HepG2 (cell line): Measurements from ENCODE around the gene TRIM7. TPM values are rescaled to one million over a fixed set of nuclear protein-coding genes. Genes with fewer than 3 reads are reported as not detected.

ENCODE experiments used
- AKAP8 ChIP-seq: sonication (generic); formaldehyde crosslinking; IDR thresholded peaks from 2 replicates; pipeline ENCODE4 v1.5.1; 2020; ENCODE audit warnings: mild to moderate bottlenecking, missing genetic modification reagents
- ATF1 ChIP-seq: IDR thresholded peaks from 2 replicates; pipeline ENCODE4 v1.6.1; 2016; ENCODE audit warnings: mild to moderate bottlenecking, control low read depth
- BCLAF1 ChIP-seq: fragments of 450-650 bp; IDR thresholded peaks from 2 replicates; pipeline ENCODE4 v1.6.1; 2017; ENCODE audit warnings: mild to moderate bottlenecking
- GATAD2A ChIP-seq: IDR thresholded peaks from 2 replicates; pipeline ENCODE4 v1.6.1; 2016
- KLF11 ChIP-seq: IDR thresholded peaks from 2 replicates; pipeline ENCODE4 v1.6.1; 2016; ENCODE audit warnings: missing compliant biosample characterization
- NFIB ChIP-seq: sonication (generic); formaldehyde crosslinking; IDR thresholded peaks from 2 replicates; pipeline ENCODE4 v1.9.0; 2021; ENCODE audit warnings: missing genetic modification reagents, mild to moderate bottlenecking, borderline replicate concordance
- NFRKB ChIP-seq: fragments of 450-650 bp; IDR thresholded peaks from 2 replicates; pipeline ENCODE4 v1.6.1; 2017
- NONO ChIP-seq, 2 experiments: fragments of 450-650 bp in 1 of 2; sonication (generic) in 1 of 2; formaldehyde crosslinking in 1 of 2; IDR thresholded peaks in 1 of 2; conservative IDR thresholded peaks in 1 of 2; 2 replicates each; pipeline versions ENCODE4 v1.6.1 to v1.8.0; 2017 to 2022; ENCODE audit warnings: mild to moderate bottlenecking in 1 of 2, missing genetic modification reagents in 1 of 2, moderate library complexity in 1 of 2
- RXRB ChIP-seq: IDR thresholded peaks from 2 replicates; pipeline ENCODE4 v1.6.1; 2016; ENCODE audit warnings: borderline replicate concordance, missing genetic modification reagents, missing compliant biosample characterization
- SYNCRIP ChIP-seq: fragments of 200-400 bp; formaldehyde crosslinking; IDR thresholded peaks from 2 replicates; pipeline ENCODE4 v1.6.1; 2018; ENCODE audit warnings: mild to moderate bottlenecking, low read depth, low read length; ENCODE audit not compliant: insufficient read depth
- ZHX2 ChIP-seq, 2 experiments: sonication (generic) in 1 of 2; formaldehyde crosslinking in 1 of 2; IDR thresholded peaks; 2 replicates each; pipeline versions ENCODE4 v1.6.1 to v1.9.0; 2014 to 2022; ENCODE audit warnings: antibody characterized with exemption in 1 of 2, borderline replicate concordance in 1 of 2, inconsistent platforms in 1 of 2, low read depth in 1 of 2, missing genetic modification reagents in 1 of 2
- ZNF331 ChIP-seq: sonication (generic); formaldehyde crosslinking; IDR thresholded peaks from 2 replicates; pipeline ENCODE4 v1.4.0; 2020; ENCODE audit warnings: missing genetic modification reagents
- ZNF33B ChIP-seq: sonication (generic); formaldehyde crosslinking; IDR thresholded peaks from 2 replicates; pipeline ENCODE4 v1.5.1; 2020; ENCODE audit warnings: mild to moderate bottlenecking, missing genetic modification reagents
- ZXDC ChIP-seq: sonication (generic); formaldehyde crosslinking; IDR thresholded peaks from 2 replicates; pipeline ENCODE4 v1.5.0; 2020; ENCODE audit warnings: mild to moderate bottlenecking, missing genetic modification reagents
- polyA plus RNA-seq, 8 experiments: library from polyadenylated mRNA; depleted of rRNA in 3 of 8; stranded (reverse) in 7 of 8; unstranded in 1 of 8; fragments of >200 nt; fragmentation: Illumina TruSeq in 4 of 8; extraction: Trizol in 4 of 8; gene quantifications; 2 replicates each; pipeline versions ENCODE4 v1.2.1 to v1.2.3, GENCODE V29; 2011 to 2016; ENCODE audit warnings: low read depth in 4 of 8, missing spikeins in 1 of 8, mixed read lengths in 1 of 8; ENCODE audit not compliant: insufficient read depth in 1 of 8
- total RNA-seq, 5 experiments: library from RNA; depleted of rRNA; stranded (reverse); fragments of >200 nt; fragmentation: Illumina TruSeq; extraction: Trizol; gene quantifications; 2 replicates each; pipeline ENCODE4 v1.2.3, GENCODE V29; 2016; ENCODE audit warnings: low read depth in 1 of 5
- TF ChIP-seq, protein P1 (sequence below): sonication (generic); formaldehyde crosslinking; IDR thresholded peaks from 2 replicates; pipeline ENCODE4 v1.8.1; 2023; ENCODE audit warnings: mild to moderate bottlenecking, moderate library complexity, missing genetic modification reagents

TRIM7 gene
- total and polyA plus RNA-seq, 2 of the 13 experiments (the other 11 are each of a cell fraction or from before 2014, with no cell fraction given): 0.13 TPM; not detected in 1

GRCh38 chr5:181246276-181247049, 41.5 kb upstream of the TRIM7 start (continued):
- TF ChIP-seq ATF1 (CRISPR knock-in tag) (no peak), GATAD2A (CRISPR knock-in tag) (no peak), NONO (IDR thresholded peaks at IDR 0.05) (no peak), NONO (CRISPR knock-in tag; conservative IDR thresholded peaks at IDR 0.05) (peak; percentile 73), ZNF33B (CRISPR knock-in tag) (peak; percentile 80; the same call in 1 of the 2 replicates), ZNF331 (no peak), KLF11 (CRISPR knock-in tag) (no peak), ZXDC (CRISPR knock-in tag) (peak; percentile 70; the same call in 1 of the 2 replicates), SYNCRIP (no peak), ZHX2 (IDR thresholded peaks at IDR 0.05; ENCODE audit: low read depth) (no peak), ZHX2 (CRISPR knock-in tag; IDR thresholded peaks at IDR 0.05; ENCODE audit: borderline replicate concordance) (no peak), AKAP8 (CRISPR knock-in tag) (no peak), RXRB (CRISPR knock-in tag) (peak; percentile 26; the same call in 1 of the 2 replicates), NFRKB (no peak), BCLAF1 (no peak), NFIB (CRISPR knock-in tag) (no peak)
- TF ChIP-seq, protein P1, sequence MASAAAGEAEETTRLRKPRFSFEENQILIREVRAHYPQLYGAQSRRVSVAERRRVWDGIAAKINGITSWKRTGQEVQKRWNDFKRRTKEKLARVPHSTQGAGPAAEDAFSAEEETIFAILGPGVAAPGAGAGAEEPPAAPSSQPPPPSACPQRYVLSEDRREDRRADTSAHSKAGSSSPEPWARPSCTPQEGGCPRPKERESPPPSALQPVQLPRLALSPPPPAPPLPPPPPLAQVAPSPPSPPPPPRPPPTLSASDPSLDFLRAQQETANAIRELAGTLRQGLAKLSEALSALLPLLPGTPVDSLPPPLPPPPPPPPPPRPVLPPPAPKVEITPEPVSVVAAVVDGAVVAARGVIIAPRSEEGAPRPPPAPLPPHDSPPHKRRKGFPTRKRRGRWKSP (CRISPR knock-in tag): peak; percentile 8; the same call in 1 of the 2 replicates
